PC-9 (cell line): ENCODE data around the gene FUT3. TPM values are rescaled to one million over a fixed set of nuclear protein-coding genes. Genes with fewer than 3 reads are reported as not detected.

Source experiments
- BruUV-seq: library from RNA; stranded (reverse); fragments of 400-500 nt; replicated peaks from 2 replicates; lab custom pipeline; 2021; lab: Mats Ljungman, UMichigan
- CTCF ChIA-PET: fragments of 300-600 bp; sonication (Branson Sonifier 250); formaldehyde crosslinking; loops from one replicate; lab custom pipeline; 2022; ENCODE audit warnings: antibody characterized with exemption; lab: Charles Lee
- POLR2A ChIA-PET: fragments of 300-600 bp; sonication (Branson Sonifier 250); formaldehyde crosslinking; loops from one replicate; lab custom pipeline; 2022; ENCODE audit warnings: antibody characterized with exemption; ENCODE audit not compliant: unreplicated experiment; lab: Charles Lee
- DNase-seq, 2 experiments: peaks; one replicate each; pipeline versions ENCODE4 v3.0.0 to v3.0.0-alpha.2; 2015 to 2022; ENCODE audit warnings: mixed read lengths in 1 of 2
- H2AFZ ChIP-seq: fragments of 200-600 bp; sonication (generic); 2 replicates; pipeline ENCODE4 v1.8.1; 2017; ENCODE audit warnings: antibody characterized with exemption
- H3F3A ChIP-seq: fragments of 200-600 bp; sonication (generic); 2 replicates; pipeline ENCODE4 v1.8.1; 2017; ENCODE audit warnings: antibody characterized with exemption, mild to moderate bottlenecking, low read depth; ENCODE audit not compliant: insufficient read depth
- H3K27ac ChIP-seq: fragments of 200-600 bp; sonication (generic); 2 replicates; pipeline ENCODE4 v1.6.1; 2016; ENCODE audit warnings: mixed run types
- H3K27me3 ChIP-seq: fragments of 200-600 bp; sonication (generic); 2 replicates; pipeline ENCODE4 v1.6.1; 2016; ENCODE audit warnings: low read depth, mixed run types; ENCODE audit not compliant: insufficient read depth
- H3K36me3 ChIP-seq: fragments of 200-600 bp; sonication (generic); 2 replicates; pipeline ENCODE4 v1.6.1; 2016; ENCODE audit warnings: low read depth, mixed run types
- H3K4me1 ChIP-seq: fragments of 200-600 bp; sonication (generic); replicated peaks from 2 replicates; pipeline ENCODE4 v1.6.1; 2016; ENCODE audit warnings: mixed run types; ENCODE audit not compliant: insufficient read depth
- H3K4me2 ChIP-seq: fragments of 200-600 bp; sonication (generic); 2 replicates; pipeline ENCODE4 v1.6.1; 2017; ENCODE audit warnings: mixed run types
- H3K4me3 ChIP-seq: fragments of 200-600 bp; sonication (generic); 2 replicates; pipeline ENCODE4 v1.6.1; 2016; ENCODE audit warnings: mixed run types
- H3K79me2 ChIP-seq: fragments of 200-600 bp; sonication (generic); 2 replicates; pipeline ENCODE4 v1.6.1; 2017; ENCODE audit warnings: low read depth, mixed run types
- H3K9me2 ChIP-seq: fragments of 200-600 bp; sonication (generic); 2 replicates; pipeline ENCODE4 v1.8.1; 2017; ENCODE audit warnings: mild to moderate bottlenecking; ENCODE audit not compliant: insufficient read depth
- H3K9me3 ChIP-seq: fragments of 200-600 bp; sonication (generic); 2 replicates; pipeline ENCODE4 v1.8.1; 2016; ENCODE audit warnings: low read depth; ENCODE audit not compliant: insufficient read depth
- H4K20me1 ChIP-seq: fragments of 200-600 bp; sonication (generic); 2 replicates; pipeline ENCODE4 v1.8.1; 2017; ENCODE audit not compliant: insufficient read depth
- CTCF ChIP-seq: fragments of 200-600 bp; sonication (generic); conservative IDR thresholded peaks from 2 replicates; pipeline ENCODE4 v1.6.1; 2017; ENCODE audit warnings: mixed run types, antibody characterized with exemption, mild to moderate bottlenecking, moderate library complexity
- EZH2 ChIP-seq: fragments of 200-600 bp; sonication (generic); IDR thresholded peaks from 2 replicates; pipeline ENCODE4 v1.8.0; 2017; ENCODE audit warnings: antibody characterized with exemption, low read depth
- intact Hi-C: fragments of 100-400 bp; cut with micrococcal nuclease; formaldehyde crosslinking; loops from one replicate; pipeline ENCODE4 v1.10.0; 2022; ENCODE audit not compliant: unreplicated experiment
- total RNA-seq: library from RNA; stranded (reverse); gene quantifications from 2 replicates; pipeline ENCODE4 v1.2.3, GENCODE V29; 2021

The FUT3 gene
- total RNA-seq, 1 experiment from 2014 or later = 28.5 TPM

DNA sequence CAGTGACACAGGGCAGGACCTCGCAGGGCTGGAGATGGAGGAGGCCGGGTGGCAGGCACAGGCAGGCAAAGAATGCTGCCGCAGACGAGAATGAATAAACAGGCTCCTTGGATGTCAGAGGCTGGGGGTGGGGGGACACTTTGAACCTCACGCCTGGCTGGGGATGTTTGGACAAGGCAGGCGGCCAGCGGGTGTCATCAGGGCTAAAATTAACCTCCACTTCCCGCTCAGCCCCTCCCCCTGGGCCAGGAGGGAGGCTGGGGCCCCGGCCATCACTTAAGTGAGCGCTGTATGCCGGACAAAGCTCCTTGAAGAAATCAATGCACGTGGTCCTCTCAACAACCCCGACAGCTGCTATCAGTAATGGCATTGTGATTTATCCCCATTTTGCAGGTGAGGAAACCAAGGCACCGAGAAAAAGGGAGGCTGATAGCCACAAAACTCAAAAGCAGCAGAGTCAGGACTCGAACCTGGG, 29.4 kb upstream of the FUT3 start:
- no peaks in the 10 kb centered on the region for H3K27me3 ChIP-seq
- no peaks in the 10 kb centered on the region for H3K9me3 ChIP-seq
- H3K27ac ChIP-seq = no peak overlapping the region
- H2AFZ ChIP-seq = no peak overlapping the region
- H3K36me3 ChIP-seq = no peaks in the 10 kb centered on the region
- DNase-seq = no peak
- H3K79me2 ChIP-seq = no peaks in the 10 kb centered on the region
- H3K9me2 ChIP-seq = no peaks in the 10 kb centered on the region
- H3K4me1 ChIP-seq = no peaks in the 10 kb centered on the region
- intact Hi-C loops = no loop called here
- TF ChIP-seq CTCF (no peak), EZH2 (no peak)
- ChIA-PET POLR2A (no interaction called here), CTCF (no interaction called here)
- no peak overlapping the region for H3K4me3 ChIP-seq
- no TSS peak for BruUV-seq
- no peak overlapping the region for H3K4me2 ChIP-seq
- H3F3A ChIP-seq = no peaks in the 10 kb centered on the region; the same call in 1 of the 2 replicates
- H4K20me1 ChIP-seq = no peaks in the 10 kb centered on the region

DNA sequence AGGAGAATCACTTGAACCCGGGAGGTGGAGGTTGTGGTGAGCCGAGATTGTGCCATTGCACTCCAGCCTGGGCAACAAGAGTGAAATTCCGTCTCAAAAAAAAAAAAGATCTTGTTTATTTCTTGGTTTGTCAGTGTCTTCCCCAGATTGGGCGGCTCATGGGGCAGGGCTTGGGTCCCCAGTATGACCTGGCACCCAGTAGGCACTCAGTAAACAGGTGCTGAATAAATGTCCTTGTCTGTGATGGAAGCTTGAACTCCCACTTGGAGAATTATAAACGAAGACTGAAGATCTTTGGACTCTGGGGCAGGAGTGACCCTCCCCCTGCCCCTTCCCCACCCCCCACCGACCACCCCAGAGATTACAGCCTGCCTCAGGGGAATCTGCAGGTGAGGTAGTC, 28.9 kb upstream of the FUT3 start:
- no peak overlapping the region for H3K4me2 ChIP-seq

DNA sequence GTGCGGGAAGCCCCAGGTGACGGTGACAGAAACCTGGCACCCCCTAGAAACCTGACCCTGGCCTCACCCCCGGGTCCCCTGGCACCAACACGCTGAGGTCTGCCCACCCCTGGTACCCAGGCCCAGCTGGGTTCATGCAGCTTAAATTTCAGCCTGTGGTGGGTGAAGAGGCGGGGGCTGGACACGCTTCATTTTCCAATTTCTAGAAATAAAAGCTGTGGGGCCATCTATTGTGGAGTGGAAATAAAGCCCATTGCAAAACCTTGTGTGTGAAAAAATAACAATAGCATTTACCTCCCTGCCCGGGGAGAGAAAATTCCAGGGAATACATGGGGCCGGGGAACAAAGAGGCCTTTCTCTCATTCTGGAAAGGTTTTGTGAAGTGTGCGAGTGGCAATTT, 26.6 kb upstream of the FUT3 start:
- no peak for DNase-seq
- H3K9me2 ChIP-seq = no peaks in the 10 kb centered on the region
- H3K27ac ChIP-seq = no peak overlapping the region
- H3K4me1 ChIP-seq = no peaks in the 10 kb centered on the region
- H3K36me3 ChIP-seq = no peaks in the 10 kb centered on the region
- TF ChIP-seq EZH2 (no peak), CTCF (no peak)
- no peaks in the 10 kb centered on the region for H4K20me1 ChIP-seq
- ChIA-PET POLR2A (no interaction called here), CTCF (no interaction called here)
- no peaks in the 10 kb centered on the region for H3K9me3 ChIP-seq
- H3K79me2 ChIP-seq = no peaks in the 10 kb centered on the region
- H3K27me3 ChIP-seq = no peaks in the 10 kb centered on the region
- H3F3A ChIP-seq = no peaks in the 10 kb centered on the region; the same call in 1 of the 2 replicates
- H2AFZ ChIP-seq = no peak overlapping the region
- intact Hi-C loops = no loop called here
- H3K4me2 ChIP-seq = no peak overlapping the region
- no peak overlapping the region for H3K4me3 ChIP-seq
- no TSS peak for BruUV-seq

More for the DNA sequence above, 28.9 kb upstream of the FUT3 start:
- DNase-seq = no peak
- BruUV-seq = no TSS peak
- Histone ChIP-seq H2AFZ (no peak overlapping the region), H3K36me3 (no peaks in the 10 kb centered on the region), H3K9me2 (no peaks in the 10 kb centered on the region), H3K79me2 (no peaks in the 10 kb centered on the region), H3K27me3 (no peaks in the 10 kb centered on the region), H3K4me3 (no peak overlapping the region), H4K20me1 (no peaks in the 10 kb centered on the region), H3K27ac (no peak overlapping the region), H3K4me1 (no peaks in the 10 kb centered on the region), H3F3A (no peaks in the 10 kb centered on the region; the same call in 1 of the 2 replicates), H3K9me3 (no peaks in the 10 kb centered on the region)
- POLR2A ChIA-PET = no interaction called here
- intact Hi-C loops = no loop called here
- no peak for TF ChIP-seq EZH2
- no peak for TF ChIP-seq CTCF
- CTCF ChIA-PET = no interaction called here
